ENCODE data around the gene TPTE.
"Not testable (repeated sequence)": the region's sequence is repeated elsewhere in the genome, so short reads cannot be mapped to it uniquely, and the experiment has no call there.

The TPTE gene

DNA sequence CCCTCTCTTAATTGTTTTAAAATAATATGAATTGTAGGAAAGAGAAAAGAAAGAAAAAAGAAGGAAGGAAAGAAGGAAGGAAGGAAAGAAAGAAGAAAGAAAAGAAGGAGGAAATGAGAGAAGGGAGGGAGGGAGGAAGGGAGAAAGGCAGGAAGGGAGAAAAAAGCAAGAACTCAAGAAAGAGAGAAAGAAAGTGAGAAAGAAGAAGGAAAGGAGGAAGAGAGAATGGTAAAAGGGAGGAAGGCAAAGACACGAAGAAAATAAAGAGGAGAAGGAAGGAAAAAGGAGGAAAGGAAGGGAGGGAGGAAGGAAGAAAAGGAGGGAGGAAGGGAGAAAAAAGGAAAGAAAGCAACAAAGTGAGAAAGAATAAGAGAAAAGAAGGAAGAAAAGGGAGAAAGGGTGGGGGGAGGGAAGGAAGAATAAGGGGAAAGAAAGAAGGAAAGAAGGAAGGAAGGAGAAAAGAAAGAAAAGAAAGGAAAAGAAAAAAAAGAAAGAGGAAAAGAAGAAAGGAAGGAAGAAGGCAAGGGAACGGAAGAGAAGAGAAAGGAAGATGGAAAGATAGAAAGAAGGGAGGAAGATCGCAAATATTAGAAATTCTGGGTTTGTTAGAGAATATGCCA, 95.9 kb downstream of the TPTE start:
- DNase-seq: not testable (repeated sequence)

DNA sequence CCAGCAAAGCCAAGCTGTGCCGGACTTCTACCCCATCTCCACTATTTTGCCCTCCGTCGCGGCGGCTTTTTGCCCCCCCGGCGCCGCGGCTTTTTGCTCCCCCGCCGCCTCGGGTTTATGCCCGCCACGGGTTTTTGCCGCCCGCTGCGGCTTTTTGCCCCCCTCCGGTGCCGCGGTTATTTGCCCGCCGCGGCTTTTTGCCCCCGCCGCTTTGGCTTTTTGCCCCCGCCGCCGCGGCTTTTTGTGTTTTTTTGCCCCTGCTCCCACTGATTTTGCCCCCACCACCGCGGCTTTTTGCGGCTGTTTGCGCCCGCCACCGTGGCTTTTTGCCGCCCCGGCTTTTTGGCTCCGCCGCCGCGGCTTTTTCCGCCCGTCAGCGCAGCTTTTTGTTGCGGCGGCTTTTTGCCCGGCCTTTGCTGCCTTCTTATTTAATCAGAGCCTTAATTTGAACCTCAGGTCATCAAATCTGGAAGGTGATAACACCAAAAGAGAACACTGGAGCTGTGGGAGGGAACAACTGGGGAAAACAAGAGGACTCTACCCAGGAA, 106.0 kb downstream of the TPTE start:
- DNase-seq: no peak

DNA sequence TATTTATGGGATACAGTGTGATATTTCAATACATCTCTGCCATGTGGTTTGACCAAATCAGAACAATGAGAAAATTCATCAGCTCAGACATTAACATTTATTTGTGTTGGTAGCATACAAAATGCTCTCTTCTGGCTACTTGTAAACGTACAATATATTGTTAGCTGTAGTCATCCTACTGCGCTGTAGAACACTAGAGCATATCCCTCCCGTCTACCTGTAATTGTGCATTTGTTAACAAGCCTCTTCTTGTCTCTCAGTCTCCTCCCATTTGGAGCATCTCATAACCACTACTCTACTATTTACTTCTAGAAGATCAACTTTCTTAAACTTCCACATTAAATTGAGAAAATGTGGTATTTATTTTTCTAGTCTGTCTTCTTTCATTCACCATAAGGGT, 107.9 kb downstream of the TPTE start:
- not testable (repeated sequence) for DNase-seq

DNA sequence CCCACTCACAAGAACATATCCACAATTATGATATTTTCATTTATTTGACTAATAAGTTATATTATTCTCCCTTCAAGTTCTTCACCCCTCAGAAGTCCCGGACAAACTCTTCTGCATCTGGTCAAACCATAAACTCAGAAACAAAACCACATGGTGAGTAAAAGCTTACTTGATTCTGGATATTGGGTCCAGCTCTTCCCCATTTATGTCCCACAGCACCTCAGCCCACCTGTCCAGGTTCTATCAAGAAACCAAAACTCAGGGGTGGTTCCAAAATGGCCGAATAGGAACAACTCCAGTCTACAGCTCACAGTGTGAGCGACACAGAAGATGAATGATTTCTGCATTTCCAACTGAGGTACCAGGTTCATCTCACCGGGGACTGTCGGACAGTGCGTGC, 109.4 kb downstream of the TPTE start:
- not testable (repeated sequence) for DNase-seq

DNA sequence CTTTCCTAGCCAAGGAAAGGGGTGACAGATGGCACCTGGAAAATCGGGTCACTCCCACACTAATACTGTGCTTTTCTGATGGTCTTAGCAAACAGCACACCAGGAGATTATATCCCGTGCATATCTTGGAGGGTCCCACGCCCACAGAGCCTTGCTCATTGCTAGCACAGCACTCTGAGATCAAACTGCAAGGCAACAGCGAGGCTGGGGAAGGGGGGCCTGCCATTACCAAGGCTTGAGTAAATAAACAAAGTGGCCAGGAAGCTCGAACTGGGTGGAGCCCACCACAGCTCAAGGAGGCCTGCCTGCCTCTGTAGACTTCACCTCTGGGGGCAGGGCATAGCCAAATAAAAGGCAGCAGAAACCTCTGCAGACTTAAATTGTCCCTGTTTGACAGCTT, 109.9 kb downstream of the TPTE start:
- DNase-seq: not testable (repeated sequence)

DNA sequence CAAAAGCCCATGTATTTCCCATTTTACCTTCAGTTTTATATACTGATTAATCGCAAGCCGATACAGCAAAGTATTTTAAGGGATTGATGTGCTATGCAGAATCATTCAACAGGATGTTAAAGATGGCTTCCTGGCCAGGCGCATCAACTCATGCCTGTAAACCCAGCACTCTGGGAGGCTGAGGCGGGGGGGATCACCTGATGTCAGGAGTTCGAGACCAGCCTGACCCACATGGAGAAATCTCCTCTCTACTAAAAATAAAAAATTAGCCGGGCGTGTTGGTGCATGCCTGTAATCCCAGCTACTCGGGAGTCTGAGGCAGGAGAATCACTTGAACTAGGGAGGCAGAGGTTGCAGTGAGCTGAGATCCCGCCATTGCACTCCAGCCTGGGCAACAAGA, 116.8 kb downstream of the TPTE start:
- DNase-seq: not testable (repeated sequence)

DNA sequence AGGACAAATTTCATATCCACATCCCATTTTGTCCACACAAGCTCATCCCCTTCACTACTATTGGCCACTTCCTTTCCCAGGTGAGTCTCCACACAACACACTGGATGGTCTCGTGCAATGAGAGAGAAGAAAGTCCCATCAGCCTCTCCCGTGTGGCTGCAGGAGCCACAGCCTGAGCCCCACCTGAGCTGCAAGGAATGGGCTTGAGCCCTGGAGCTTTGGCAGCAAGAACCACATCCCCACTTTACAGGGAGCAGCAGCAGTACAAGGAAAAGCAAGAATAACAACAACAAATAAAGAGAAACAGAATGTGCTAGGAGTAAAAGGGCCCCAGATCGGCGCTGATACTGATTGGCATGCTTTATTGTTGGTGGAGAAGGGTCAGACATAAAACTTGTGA, 117.7 kb downstream of the TPTE start:
- no peak for DNase-seq

DNA sequence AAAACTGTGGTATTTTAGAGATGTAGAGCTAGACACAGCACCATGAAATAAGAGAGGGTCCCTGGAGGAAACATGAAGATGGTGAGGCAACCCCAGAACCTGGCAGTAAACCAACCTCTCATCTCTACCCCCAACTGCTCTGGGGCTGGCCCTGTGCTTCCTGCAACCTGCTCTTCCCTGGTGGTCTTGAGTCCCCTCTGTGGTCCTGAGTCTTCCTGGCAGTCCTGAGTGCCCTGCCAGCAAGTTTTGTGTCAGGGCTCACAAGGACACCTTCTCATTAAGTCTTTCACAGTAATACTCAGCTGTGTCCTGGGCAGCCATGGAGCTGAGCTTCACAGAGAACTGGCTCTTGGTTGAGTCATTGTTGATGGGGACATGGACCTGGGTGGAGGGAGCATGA, 118.4 kb downstream of the TPTE start:
- not testable (repeated sequence) for DNase-seq

DNA sequence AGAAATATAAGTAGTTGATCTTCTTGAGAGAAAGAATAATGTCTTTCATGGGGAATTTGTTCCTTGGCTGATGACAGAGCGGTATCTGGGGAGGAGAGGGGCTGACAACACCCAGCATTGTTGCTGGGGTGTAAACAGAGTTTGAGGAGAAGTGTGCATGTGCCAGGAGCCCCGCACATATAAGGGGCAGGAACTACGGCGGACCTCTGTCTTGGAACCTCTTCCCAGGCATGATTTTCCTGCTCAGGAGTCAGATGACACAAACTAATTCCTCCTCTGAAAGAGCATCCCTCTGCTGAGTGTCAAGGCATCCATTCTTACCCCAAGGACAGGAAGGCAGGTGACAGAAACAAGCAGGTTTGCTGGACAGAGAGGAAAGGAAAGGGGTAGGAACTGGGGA, 119.1 kb downstream of the TPTE start:
- no peak for DNase-seq

DNA sequence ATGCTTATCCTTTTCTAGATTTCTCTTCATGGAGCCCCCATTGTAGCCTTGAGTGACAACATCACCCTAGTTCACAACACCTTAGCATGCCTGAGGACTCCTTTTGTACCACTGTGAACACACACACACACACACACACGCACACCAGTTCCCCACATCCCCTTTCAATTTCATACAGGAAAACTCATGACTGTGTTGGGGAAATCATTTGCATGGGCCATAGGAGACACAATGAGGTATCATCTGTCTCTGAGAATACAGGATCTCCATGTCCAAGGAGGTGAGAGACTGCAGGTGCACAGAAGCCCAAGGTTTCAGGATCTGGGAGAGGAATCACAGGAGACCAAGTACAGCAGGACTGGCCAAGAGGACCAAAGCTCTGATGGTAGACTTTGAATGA, 119.7 kb downstream of the TPTE start:
- DNase-seq: no peak

DNA sequence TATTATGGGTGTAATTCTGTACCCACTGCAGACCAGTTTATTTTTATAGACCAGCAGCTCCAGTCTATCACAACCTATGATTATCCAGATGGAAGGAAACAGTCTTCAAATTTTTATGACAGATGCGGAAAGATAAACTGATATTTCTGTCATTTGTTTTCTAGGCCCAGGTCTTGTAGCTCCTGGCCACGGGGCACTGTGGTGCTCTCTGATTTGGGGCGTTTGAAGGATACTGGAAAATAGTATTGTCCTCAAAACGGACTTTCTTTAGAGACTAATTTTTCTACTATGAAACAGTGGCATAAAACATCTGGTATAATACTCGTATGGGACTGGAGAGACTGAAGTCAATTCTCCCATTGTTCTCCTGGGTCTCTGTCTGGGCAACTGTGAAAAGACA, 124.3 kb downstream of the TPTE start:
- not testable (repeated sequence) for DNase-seq

DNA sequence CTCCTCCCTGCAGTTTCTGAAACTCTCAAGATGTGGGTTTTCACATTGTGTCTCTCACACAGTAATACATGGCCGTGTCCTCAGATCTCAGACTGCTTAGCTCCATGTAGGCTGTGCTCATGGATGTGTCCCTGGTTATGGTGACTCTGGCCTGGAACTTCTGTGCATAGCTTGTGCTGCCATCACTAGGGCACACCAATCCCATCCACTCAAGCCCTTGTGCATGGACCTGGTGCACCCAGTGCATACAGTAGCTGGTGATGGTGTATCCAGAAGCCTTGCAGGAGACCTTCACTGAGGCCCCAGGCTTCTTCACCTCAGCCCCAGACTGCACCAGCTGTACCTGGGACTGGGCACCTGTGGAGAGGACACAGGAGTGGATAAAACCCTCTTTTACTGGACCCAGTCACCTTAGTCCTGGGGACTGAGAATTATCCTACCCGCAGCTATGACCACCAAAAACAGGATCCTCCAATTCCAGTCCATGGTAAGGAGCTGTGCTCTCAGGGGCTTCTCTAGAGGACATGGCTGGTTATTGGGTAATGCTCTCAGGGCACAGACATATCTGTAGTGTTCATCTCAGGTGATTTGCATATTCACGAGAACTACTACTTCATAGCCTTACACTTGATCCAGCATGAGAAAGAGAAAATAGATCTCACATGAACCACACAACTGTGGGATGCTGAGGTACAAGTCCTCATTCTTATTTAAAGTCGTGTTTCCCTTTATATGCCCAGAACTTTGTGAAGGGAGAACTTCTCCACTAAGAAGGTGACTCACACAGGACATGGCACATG, 128.2 kb downstream of the TPTE start:
- DNase-seq: not testable (repeated sequence)

DNA sequence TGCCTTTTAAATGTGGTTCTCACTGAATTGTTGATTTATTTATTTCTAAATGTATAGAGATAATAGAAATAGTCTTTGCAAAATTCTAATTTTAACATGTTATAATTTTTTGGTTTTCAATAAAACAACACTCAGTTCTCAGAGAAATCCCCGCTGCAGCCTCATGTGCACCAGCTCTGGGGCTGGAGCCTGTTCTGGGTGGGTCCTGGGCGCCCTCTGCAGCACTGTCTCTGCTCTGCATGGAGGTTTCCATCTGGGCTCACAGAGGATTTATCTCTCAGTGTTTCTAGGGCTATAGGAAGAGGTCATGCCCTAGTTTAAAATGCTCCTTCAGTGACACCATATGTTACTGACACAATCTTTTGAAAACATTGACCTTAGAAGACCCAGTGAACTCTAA, 128.9 kb downstream of the TPTE start:
- not testable (repeated sequence) for DNase-seq
